SH-SY5Y (cell line): ENCODE results near the gene ADAMTS4.

Experiments
- GATA2 ChIP-seq: IDR thresholded peaks from 2 replicates; pipeline ENCODE4 v1.6.1; 2011; ENCODE audit warnings: mild to moderate bottlenecking, low read depth, low read length
- GATA3 ChIP-seq: IDR thresholded peaks from 2 replicates; pipeline ENCODE4 v1.6.1; 2011; ENCODE audit warnings: low read depth, mild to moderate bottlenecking, low read length, moderate library complexity

DNA sequence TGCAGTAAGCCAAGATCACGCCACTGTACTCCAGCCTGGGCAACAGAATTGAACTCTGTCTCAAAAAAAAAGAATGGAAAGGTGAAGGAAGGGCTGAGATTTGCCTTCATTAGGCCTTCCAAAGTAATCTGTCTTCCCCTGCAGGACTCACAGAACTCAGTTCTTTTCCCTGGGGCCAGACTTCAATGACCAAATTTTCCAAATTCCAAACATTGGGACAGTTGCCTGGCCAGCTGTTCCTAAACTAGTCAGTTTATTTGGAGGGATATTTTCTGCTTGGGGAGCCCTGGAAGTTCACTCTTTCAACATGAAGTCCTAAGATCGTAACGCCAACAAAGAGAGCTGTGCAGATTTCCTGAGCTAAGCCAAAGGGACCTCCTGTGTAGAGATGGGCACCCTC lies 61.0 kb downstream of the ADAMTS4 start:
- TF ChIP-seq GATA3 (no peak), GATA2 (no peak)
